HCT116 (cell line): ENCODE measurements around the gene TF. TPM values are rescaled to one million over a fixed set of nuclear protein-coding genes. Genes with fewer than 3 reads are reported as not detected.

Source experiments
- ATAC-seq: fragments of 200-7000 bp; cut with Tn5 transposase; 2 replicates; pipeline ENCODE4 v1.9.1; 2020; ENCODE audit warnings: mild to moderate bottlenecking, moderate library complexity
- BruUV-seq: library from RNA; stranded (reverse); fragments of 400-500 nt; replicated peaks from 2 replicates; lab custom pipeline; 2021; lab: Mats Ljungman, UMichigan
- CTCF ChIA-PET: fragments of 300-600 bp; sonication (Branson Sonifier 250); formaldehyde crosslinking; loops from one replicate; lab custom pipeline; 2021; ENCODE audit warnings: antibody characterized with exemption; lab: Charles Lee
- POLR2A ChIA-PET: fragments of 300-600, 350-600 bp; sonication (Branson Sonifier 250); formaldehyde crosslinking; loops from one replicate; lab custom pipeline; 2021; ENCODE audit warnings: antibody characterized with exemption; lab: Charles Lee
- RAD21 ChIA-PET, 2 experiments: fragments of 300-600 bp; sonication (Branson Sonifier 250); formaldehyde crosslinking; loops; one replicate each; lab custom pipeline; 2023; ENCODE audit warnings: low total read pairs in 2 of 2; ENCODE audit not compliant: uncharacterized antibody in 2 of 2, unreplicated experiment in 2 of 2, low non-redundant PET in 1 of 2; lab: Charles Lee
- DNase-seq: peaks from one replicate; pipeline ENCODE4 v3.0.0-alpha.2; 2010; ENCODE audit warnings: low read depth, low spot score
- H2AFZ ChIP-seq: fragments of 200-600 bp; shearing (Covaris generic), sonication (generic); 2 replicates; pipeline ENCODE4 v1.6.1; 2017; ENCODE audit warnings: low read depth, mixed run types, mixed read lengths, antibody characterized with exemption, low read length; ENCODE audit not compliant: poor library complexity, severe bottlenecking
- H3K27ac ChIP-seq: 2 replicates; pipeline ENCODE4 v1.5.1; 2012; ENCODE audit warnings: low read depth, low read length
- H3K27me3 ChIP-seq: fragments of 200-600 bp; sonication (generic); 2 replicates; pipeline ENCODE4 v1.6.1; 2016; ENCODE audit warnings: mixed run types, low read length, mixed read lengths; ENCODE audit not compliant: insufficient read depth
- H3K36me3 ChIP-seq, 2 experiments: fragments of 200-500 bp in 1 of 2; fragments of 200-600 bp in 1 of 2; sonication (Bioruptor generic) in 1 of 2; sonication (generic) in 1 of 2; 2 replicates each; pipeline versions ENCODE4 v1.5.1 to v1.6.1; 2014 to 2016; ENCODE audit warnings: low read length in 2 of 2, inconsistent platforms in 1 of 2, mixed read lengths in 1 of 2, mixed run types in 1 of 2; ENCODE audit not compliant: insufficient read depth in 2 of 2, control insufficient read depth in 1 of 2
- H3K4me1 ChIP-seq, 2 experiments: fragments of 200-600 bp in 1 of 2; sonication (generic) in 1 of 2; 2 replicates each; pipeline versions ENCODE4 v1.5.1 to v1.6.1; 2012 to 2017; ENCODE audit warnings: low read length in 2 of 2, inconsistent platforms in 1 of 2, mild to moderate bottlenecking in 1 of 2, mixed read lengths in 1 of 2, mixed run types in 1 of 2, moderate library complexity in 1 of 2; ENCODE audit not compliant: insufficient read depth in 2 of 2, control insufficient read depth in 1 of 2
- H3K4me2 ChIP-seq: fragments of 200-600 bp; sonication (generic); 2 replicates; pipeline ENCODE4 v1.6.1; 2017; ENCODE audit warnings: mixed run types, low read length, mixed read lengths
- H3K4me3 ChIP-seq, 2 experiments: fragments of 200-600 bp in 1 of 2; sonication (generic) in 1 of 2; replicated peaks in 1 of 2; 2 replicates each; pipeline ENCODE4 v1.5.1; 2011 to 2016; ENCODE audit warnings: low read length in 2 of 2, control low read depth in 1 of 2, low read depth in 1 of 2, mild to moderate bottlenecking in 1 of 2, mixed read lengths in 1 of 2, mixed run types in 1 of 2
- H3K79me2 ChIP-seq: fragments of 200-600 bp; sonication (generic); 2 replicates; pipeline ENCODE4 v1.6.1; 2017; ENCODE audit warnings: mild to moderate bottlenecking, mixed run types, low read length, moderate library complexity, mixed read lengths; ENCODE audit not compliant: insufficient read depth
- H3K9ac ChIP-seq: fragments of 200-600 bp; sonication (generic); 2 replicates; pipeline ENCODE4 v1.6.1; 2016; ENCODE audit warnings: low read length, mixed read lengths
- H3K9me2 ChIP-seq: fragments of 200-600 bp; sonication (generic), shearing (Covaris generic); 2 replicates; pipeline ENCODE4 v1.6.1; 2017; ENCODE audit warnings: mixed run types, mild to moderate bottlenecking, moderate library complexity; ENCODE audit not compliant: insufficient read depth
- H3K9me3 ChIP-seq, 2 experiments: fragments of 200-500 bp in 1 of 2; fragments of 200-600 bp in 1 of 2; sonication (Bioruptor generic) in 1 of 2; sonication (generic) in 1 of 2; 2 replicates each; pipeline ENCODE4 v1.6.1; 2014 to 2017; ENCODE audit warnings: low read length in 2 of 2, mixed read lengths in 2 of 2, inconsistent platforms in 1 of 2, low read depth in 1 of 2, mild to moderate bottlenecking in 1 of 2, mixed run types in 1 of 2, moderate library complexity in 1 of 2; ENCODE audit not compliant: control insufficient read depth in 1 of 2, insufficient read depth in 1 of 2
- H4K20me1 ChIP-seq: fragments of 200-600 bp; sonication (generic), shearing (Covaris generic); 2 replicates; pipeline ENCODE4 v1.6.1; 2017; ENCODE audit warnings: mixed run types, mild to moderate bottlenecking, moderate library complexity; ENCODE audit not compliant: insufficient read depth
- CBX3 ChIP-seq: IDR thresholded peaks from 2 replicates; pipeline ENCODE4 v1.6.1; 2012; ENCODE audit warnings: low read depth
- ELF1 ChIP-seq: IDR thresholded peaks from 2 replicates; pipeline ENCODE4 v1.6.1; 2012; ENCODE audit warnings: low read depth, borderline replicate concordance
- EZH2phosphoT487 ChIP-seq: fragments of 200-600 bp; IDR thresholded peaks from 2 replicates; pipeline ENCODE4 v1.6.1; 2018; ENCODE audit warnings: antibody characterized with exemption, borderline replicate concordance
- FOSL1 ChIP-seq: IDR thresholded peaks from 2 replicates; pipeline ENCODE4 v1.6.1; 2012; ENCODE audit warnings: low read depth
- JUND ChIP-seq: IDR thresholded peaks from 2 replicates; pipeline ENCODE4 v1.6.1; 2012
- POLR2AphosphoS5 ChIP-seq: IDR thresholded peaks from 2 replicates; pipeline ENCODE4 v1.6.1; 2011; ENCODE audit warnings: mild to moderate bottlenecking, low read depth, low read length, moderate library complexity
- TCF7L2 ChIP-seq: IDR thresholded peaks from 2 replicates; pipeline ENCODE4 v1.7.0; 2011; ENCODE audit warnings: borderline replicate concordance, inconsistent platforms; ENCODE audit not compliant: insufficient read depth, insufficient read length; ENCODE audit errors: extremely low read depth
- ZFX ChIP-seq: fragments of 450-650 bp; IDR thresholded peaks from 2 replicates; pipeline ENCODE4 v1.6.1; 2017
- ZNF274 ChIP-seq: fragments of 200-500 bp; sonication (Bioruptor generic); IDR thresholded peaks from 2 replicates; pipeline ENCODE4 v1.6.1; 2014; ENCODE audit warnings: mild to moderate bottlenecking, low read depth, low read length, inconsistent platforms
- intact Hi-C: fragments of 100-400 bp; cut with micrococcal nuclease; formaldehyde crosslinking; loops from 2 replicates; pipeline ENCODE4 v1.10.0; 2022
- total RNA-seq: library from RNA; stranded (reverse); gene quantifications from one replicate; pipeline ENCODE4 v1.2.1, GENCODE V29; 2021; ENCODE audit not compliant: unreplicated experiment
- TF ChIP-seq, protein P1 (sequence below), 3 experiments: fragments of 200-600 bp in 1 of 3; sonication (generic) in 1 of 3; IDR thresholded peaks in 2 of 3; conservative IDR thresholded peaks in 1 of 3; 2 replicates each; pipeline ENCODE4 v1.5.1; 2012 to 2017; ENCODE audit warnings: low read depth in 2 of 3, low read length in 2 of 3, antibody characterized with exemption in 1 of 3, borderline replicate concordance in 1 of 3, control low read depth in 1 of 3, mild to moderate bottlenecking in 1 of 3, mixed read lengths in 1 of 3, mixed run types in 1 of 3, moderate library complexity in 1 of 3; ENCODE audit not compliant: insufficient read depth in 1 of 3
- TF ChIP-seq, protein P2 (sequence below): IDR thresholded peaks from 2 replicates; pipeline ENCODE4 v1.6.1; 2012
- TF ChIP-seq, protein P3 (sequence below): IDR thresholded peaks from 2 replicates; pipeline ENCODE4 v1.6.1; 2011; ENCODE audit warnings: mild to moderate bottlenecking, low read length, moderate library complexity; ENCODE audit not compliant: insufficient replicate concordance; ENCODE audit errors: extremely low read depth

Gene TF
- total RNA-seq, 1 experiment from 2014 or later, result 10.4 TPM

DNA sequence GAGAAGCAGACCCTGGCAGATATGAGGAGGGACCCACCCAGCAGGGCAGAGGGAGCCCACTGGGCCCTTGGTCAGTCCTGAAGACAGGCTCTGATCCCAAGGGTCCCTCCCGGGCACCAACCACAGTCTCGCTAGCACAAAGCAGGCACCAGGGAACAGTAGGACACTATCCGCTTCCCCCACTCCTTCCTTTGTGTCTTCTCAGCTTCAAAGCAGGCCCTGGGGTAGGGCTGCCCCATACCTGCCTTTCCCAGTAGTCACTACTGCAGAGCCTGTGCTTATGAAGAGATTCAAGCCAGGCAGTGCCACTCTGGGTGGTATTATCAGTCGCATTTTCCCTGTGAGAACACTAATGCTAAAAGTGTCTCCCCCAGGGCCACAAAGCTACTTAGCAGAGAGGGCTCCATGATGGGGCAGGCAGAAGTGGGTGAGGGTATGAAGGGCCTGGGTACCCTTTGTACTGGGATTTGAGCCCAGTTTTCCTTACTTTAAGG lies 92.2 kb downstream of the TF start:
- Histone ChIP-seq H2AFZ (no peak overlapping the region), H3K36me3 (no peaks in the 10 kb centered on the region), H3K9me2 (no peaks in the 10 kb centered on the region), H3K27me3 (no peaks in the 10 kb centered on the region), H3K27ac (no peak overlapping the region), H3K9me3 (no peaks in the 10 kb centered on the region), H3K9ac (no peak overlapping the region), H3K4me3 (no peak overlapping the region), H3K79me2 (no peaks in the 10 kb centered on the region), H3K4me1 (no peaks in the 10 kb centered on the region), H4K20me1 (no peaks in the 10 kb centered on the region), H3K4me2 (no peak overlapping the region)
- ChIA-PET CTCF (no interaction called here), RAD21 (no interaction called here), POLR2A (no interaction called here)
- DNase-seq, result no peak
- no peak for ATAC-seq
- intact Hi-C loops, result no loop called here
- no TSS peak for BruUV-seq
- TF ChIP-seq FOSL1 (no peak), ZNF274 (no peak), ZFX (no peak), CBX3 (no peak), EZH2phosphoT487 (no peak), JUND (no peak), ELF1 (no peak), TCF7L2 (no peak), POLR2AphosphoS5 (no peak)
- TF ChIP-seq, protein P1, sequence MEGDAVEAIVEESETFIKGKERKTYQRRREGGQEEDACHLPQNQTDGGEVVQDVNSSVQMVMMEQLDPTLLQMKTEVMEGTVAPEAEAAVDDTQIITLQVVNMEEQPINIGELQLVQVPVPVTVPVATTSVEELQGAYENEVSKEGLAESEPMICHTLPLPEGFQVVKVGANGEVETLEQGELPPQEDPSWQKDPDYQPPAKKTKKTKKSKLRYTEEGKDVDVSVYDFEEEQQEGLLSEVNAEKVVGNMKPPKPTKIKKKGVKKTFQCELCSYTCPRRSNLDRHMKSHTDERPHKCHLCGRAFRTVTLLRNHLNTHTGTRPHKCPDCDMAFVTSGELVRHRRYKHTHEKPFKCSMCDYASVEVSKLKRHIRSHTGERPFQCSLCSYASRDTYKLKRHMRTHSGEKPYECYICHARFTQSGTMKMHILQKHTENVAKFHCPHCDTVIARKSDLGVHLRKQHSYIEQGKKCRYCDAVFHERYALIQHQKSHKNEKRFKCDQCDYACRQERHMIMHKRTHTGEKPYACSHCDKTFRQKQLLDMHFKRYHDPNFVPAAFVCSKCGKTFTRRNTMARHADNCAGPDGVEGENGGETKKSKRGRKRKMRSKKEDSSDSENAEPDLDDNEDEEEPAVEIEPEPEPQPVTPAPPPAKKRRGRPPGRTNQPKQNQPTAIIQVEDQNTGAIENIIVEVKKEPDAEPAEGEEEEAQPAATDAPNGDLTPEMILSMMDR (IDR thresholded peaks at IDR 0.05 in 2 of 3, conservative IDR thresholded peaks at IDR 0.05 in 1 of 3; ENCODE audit: borderline replicate concordance in 1 of 3, insufficient read depth in 1 of 3, low read depth in 2 of 3, low read length in 2 of 3), result no peak
- TF ChIP-seq, protein P2, sequence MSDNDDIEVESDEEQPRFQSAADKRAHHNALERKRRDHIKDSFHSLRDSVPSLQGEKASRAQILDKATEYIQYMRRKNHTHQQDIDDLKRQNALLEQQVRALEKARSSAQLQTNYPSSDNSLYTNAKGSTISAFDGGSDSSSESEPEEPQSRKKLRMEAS, result no peak
- TF ChIP-seq, protein P3, sequence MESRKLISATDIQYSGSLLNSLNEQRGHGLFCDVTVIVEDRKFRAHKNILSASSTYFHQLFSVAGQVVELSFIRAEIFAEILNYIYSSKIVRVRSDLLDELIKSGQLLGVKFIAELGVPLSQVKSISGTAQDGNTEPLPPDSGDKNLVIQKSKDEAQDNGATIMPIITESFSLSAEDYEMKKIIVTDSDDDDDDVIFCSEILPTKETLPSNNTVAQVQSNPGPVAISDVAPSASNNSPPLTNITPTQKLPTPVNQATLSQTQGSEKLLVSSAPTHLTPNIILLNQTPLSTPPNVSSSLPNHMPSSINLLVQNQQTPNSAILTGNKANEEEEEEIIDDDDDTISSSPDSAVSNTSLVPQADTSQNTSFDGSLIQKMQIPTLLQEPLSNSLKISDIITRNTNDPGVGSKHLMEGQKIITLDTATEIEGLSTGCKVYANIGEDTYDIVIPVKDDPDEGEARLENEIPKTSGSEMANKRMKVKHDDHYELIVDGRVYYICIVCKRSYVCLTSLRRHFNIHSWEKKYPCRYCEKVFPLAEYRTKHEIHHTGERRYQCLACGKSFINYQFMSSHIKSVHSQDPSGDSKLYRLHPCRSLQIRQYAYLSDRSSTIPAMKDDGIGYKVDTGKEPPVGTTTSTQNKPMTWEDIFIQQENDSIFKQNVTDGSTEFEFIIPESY, result no peak
